Measurements from ENCODE around the gene FCSK. TPM values are rescaled to one million over a fixed set of nuclear protein-coding genes. Genes with fewer than 3 reads are reported as not detected.

FCSK gene
- 10 to 100 TPM; 19.7 to 21.9 TPM for total RNA-seq

DNA sequence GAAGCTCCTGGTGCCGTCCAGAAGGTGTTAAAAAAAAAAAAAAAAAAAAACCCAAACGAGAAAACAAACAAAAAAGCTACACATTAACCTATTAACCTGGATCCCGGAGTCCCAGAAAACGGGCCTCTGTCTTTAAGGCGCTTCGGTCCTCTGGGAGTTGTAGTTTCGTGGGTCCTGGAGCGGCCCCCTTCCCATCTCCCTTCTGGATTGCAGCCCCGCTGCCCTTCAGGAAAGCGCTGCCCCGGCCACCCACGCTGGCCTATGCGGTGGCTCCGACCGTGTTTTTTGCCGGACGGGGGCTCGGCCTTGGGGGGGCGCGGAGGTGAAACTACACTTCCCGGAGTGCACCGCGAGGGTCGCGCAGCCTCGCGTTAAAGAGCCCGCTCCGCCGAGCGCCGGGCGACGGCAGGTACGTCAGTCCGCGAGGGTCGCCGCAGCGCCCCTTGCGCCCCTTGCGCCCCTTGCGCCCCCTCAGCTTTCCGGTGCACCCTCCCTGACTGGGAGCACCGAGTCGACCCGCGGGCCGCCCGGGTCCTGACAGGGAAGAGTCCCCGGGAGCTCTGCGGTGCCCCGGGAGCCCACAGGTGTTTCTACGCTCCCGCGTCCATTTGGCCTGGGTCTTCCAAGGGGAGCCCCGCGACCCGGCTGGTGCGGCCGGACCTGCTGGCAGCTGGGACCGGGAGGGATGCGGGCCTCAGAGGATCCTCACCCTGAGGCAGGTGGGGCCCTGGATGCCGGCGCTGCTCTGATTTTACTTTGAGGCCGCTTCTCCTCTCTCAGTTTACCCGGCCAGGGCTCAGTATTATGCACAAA lies at the start of gene FCSK:
Gene FCSK, plus strand, starts transcription at position 374 of the 813 bp plus-strand sequence. CDS start 8,596 bp downstream, outside the sequence.

DNA sequence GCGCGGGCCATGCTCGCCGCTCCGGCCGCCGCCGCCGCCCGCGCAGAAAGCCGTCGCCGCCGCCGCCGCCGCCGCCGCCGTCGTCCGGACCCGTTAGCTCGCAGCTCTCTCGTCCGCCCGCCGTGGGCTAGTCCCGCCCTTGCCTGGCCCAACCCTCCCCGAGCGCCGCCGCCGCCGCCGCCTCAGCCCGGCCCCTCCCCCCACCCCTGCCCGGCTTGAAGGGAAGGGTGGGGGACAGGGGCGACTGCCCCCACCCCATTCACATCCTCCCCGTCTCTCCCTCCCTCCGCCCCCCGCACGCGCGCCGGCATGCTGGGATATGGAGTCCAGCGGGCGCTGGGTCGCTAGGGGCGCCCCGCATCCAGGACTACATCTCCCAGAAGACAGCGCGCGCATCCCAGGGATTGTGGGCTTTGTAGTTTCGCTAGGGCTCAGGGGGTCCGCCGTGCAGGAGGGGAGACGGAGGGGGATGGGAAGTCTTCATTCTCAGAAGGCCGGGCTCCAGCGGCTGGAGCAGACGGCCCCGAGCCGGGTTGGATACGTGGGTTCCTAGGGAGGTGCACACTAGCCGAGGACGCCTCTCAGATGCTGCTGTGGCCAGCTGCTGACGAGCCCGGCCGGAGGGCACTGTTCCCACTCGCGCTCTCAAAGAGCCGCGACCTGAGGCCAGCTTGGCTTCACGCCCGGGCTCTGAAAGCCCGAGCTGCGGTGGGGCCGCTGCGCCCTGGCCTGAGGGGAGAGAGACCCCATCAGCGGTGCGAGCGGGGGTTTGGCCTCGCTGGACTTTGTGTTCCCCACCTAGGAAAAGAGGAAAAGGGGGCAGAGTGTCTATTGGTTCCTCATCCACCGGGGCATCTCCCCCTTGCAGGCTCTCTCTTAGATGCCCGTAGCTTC lies 15.2 kb upstream of the FCSK start, which contains the start of gene ST3GAL2:
Gene ST3GAL2, minus strand, starts transcription at position 132 of the 894 bp plus-strand sequence. CDS start 40,570 bp downstream, outside the sequence.

DNA sequence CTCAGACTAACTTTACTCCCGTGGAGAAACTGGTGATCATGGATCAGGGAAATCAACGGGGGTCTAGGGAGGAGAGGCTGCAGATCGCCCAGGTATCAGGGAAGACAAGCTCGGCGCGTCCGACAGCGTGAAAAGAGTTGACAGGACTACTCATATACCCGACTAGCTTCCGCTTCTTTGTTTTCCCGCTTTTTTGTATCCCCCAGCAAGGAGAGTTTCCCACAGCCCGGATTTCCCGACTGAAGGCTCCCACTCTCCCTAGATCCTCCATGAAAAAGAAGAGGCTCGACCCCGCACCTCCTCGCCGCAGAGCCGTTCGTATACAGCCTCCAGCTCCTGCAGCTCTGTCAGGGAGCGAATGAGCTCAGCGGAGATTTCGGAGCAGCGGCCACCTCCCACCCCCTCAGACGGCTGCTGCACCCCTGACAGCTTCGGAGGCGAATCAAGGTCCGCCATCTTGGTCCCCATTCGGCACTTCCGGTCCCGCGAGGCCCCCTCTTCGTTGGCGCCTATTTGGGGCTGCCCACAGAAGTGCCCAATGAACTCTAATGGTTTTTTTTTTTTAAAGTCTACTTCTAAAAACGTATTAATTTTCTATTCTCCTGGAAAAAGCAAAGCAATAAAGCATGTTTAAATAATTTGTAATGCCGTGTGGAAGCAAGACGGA lies 68.8 kb downstream of the FCSK start, which contains the start of gene COG4:
Gene COG4, minus strand, starts transcription at position 479 of the 667 bp plus-strand sequence. Its CDS starts 11 bp downstream, at position 468.

DNA sequence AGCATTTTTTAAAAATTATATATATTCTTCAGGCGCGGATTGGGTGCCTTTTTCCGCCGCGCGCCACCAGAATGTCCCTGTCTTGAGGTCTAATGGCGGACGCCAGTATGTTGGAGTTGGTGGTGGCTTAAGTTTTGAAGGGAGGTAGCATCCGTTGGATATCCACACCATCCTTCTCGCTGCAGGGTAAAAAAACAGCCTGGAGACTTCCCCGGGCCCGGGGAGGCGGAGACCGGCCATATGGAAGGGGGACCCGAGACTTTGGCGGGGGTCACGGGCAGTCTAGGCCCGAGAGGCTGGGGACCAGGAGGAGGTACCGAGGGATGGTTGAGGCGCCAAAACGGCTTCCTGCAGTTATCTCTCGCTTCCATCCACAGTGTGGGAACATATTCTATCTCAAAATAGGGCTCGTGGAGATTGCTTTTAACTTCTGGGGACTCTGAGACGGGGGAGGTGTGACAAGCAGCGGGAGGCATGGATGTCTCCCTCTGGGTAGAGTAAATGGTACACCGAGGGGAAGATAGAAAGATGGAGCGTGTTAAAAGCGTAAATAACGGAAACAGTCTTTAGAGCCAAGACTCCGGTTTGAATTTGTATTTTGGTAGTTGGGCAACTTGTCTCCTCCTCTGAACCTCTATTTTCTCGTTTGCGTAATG lies 69.5 kb downstream of the FCSK start, which contains the start of gene SF3B3:
Gene SF3B3, plus strand, starts transcription at position 74 of the 656 bp plus-strand sequence. CDS start 2,841 bp downstream, outside the sequence.

Other genes with a start within 250 kb of the FCSK start
- 10 to 100 TPM; 25.7 to 25.8 TPM for gene EXOSC6, start 202.7 kb upstream of the FCSK start, total RNA-seq
- gene AARS1, start 165.1 kb upstream of the FCSK start, total RNA-seq: 10 to 100 TPM; 87.7 to 89.4 TPM
- 10 to 100 TPM; 31.3 to 31.7 TPM for gene DDX19B, start 155.4 kb upstream of the FCSK start, total RNA-seq
- 10 to 100 TPM; 29.6 to 35.0 TPM for gene DDX19A, start 107.7 kb upstream of the FCSK start, total RNA-seq
- 10 to 100 TPM; 24.9 to 25.7 TPM for gene ST3GAL2, start 15.5 kb upstream of the FCSK start, total RNA-seq
- gene COG4, start 69.0 kb downstream of the FCSK start, total RNA-seq: 10 to 100 TPM; 63.0 to 67.4 TPM
- gene SF3B3, start 69.2 kb downstream of the FCSK start, total RNA-seq: 100 to 1,000 TPM; 250 to 293 TPM
- gene IL34, start 192.0 kb downstream of the FCSK start, total RNA-seq: not detected
- 10 to 100 TPM; 28.0 to 28.6 TPM for gene MTSS2, start 231.5 kb downstream of the FCSK start, total RNA-seq

All from activated naive CD4-positive, alpha-beta T cell treated with anti-CD3 and anti-CD28 coated beads, Interleukin-2, amount 10 ng/mL, durations not matched to agents 5 hours and 36 hours (primary cell).